ENCODE results near the gene USP50.
"Not testable (repeated sequence)": the region's sequence is repeated elsewhere in the genome, so short reads cannot be mapped to it uniquely, and the experiment has no call there.

Gene USP50

GRCh38 chr15:50546566-50546965 is at the start of gene USP50:
Gene USP50 (minus strand): TSS chr15:50546666. CDS start chr15:50546525, 141 bp downstream.
- no peak for DNase-seq

GRCh38 chr15:50594311-50594710 is 47.8 kb upstream of the USP50 start:
- no peak for DNase-seq

- DNase-seq: no peak
Measured at GRCh38 chr15:50593761-50594160, 47.3 kb upstream of the USP50 start.

- no peak for DNase-seq
Measured at GRCh38 chr15:50590288-50590687, 43.8 kb upstream of the USP50 start.

GRCh38 chr15:50577492-50577891 is 31.0 kb upstream of the USP50 start:
- no peak for DNase-seq

- DNase-seq: no peak
Measured at GRCh38 chr15:50576166-50576565, 29.7 kb upstream of the USP50 start.

GRCh38 chr15:50573842-50574241 is 27.4 kb upstream of the USP50 start:
- DNase-seq: not testable (repeated sequence)

- no peak for DNase-seq
Measured at GRCh38 chr15:50563756-50564155, 17.3 kb upstream of the USP50 start.

GRCh38 chr15:50562735-50563640 is 16.5 kb upstream of the USP50 start:
- no peak for DNase-seq

- DNase-seq: no peak
Measured at GRCh38 chr15:50558012-50558411, 11.5 kb upstream of the USP50 start.

- no peak for DNase-seq
Measured at GRCh38 chr15:50556642-50557371, 10.3 kb upstream of the USP50 start.

- DNase-seq: no peak
Measured at GRCh38 chr15:50552238-50552637, 5.8 kb upstream of the USP50 start.

- no peak for DNase-seq
Measured at GRCh38 chr15:50549326-50549725, 2.9 kb upstream of the USP50 start.

GRCh38 chr15:50544368-50544767 is 2.1 kb downstream of the USP50 start:
- DNase-seq: no peak

GRCh38 chr15:50543556-50543955 is 2.9 kb downstream of the USP50 start:
- no peak for DNase-seq

- DNase-seq: peak; percentile 2
Measured at GRCh38 chr15:50542887-50543210, 3.6 kb downstream of the USP50 start.

GRCh38 chr15:50531766-50532165 is 14.7 kb downstream of the USP50 start:
- DNase-seq: no peak

GRCh38 chr15:50531163-50531562 is 15.3 kb downstream of the USP50 start:
- no peak for DNase-seq

- DNase-seq: no peak
Measured at GRCh38 chr15:50523851-50524251, 22.6 kb downstream of the USP50 start.

GRCh38 chr15:50519740-50520425 is 26.6 kb downstream of the USP50 start:
- DNase-seq: peak; percentile 71

GRCh38 chr15:50513001-50513400 is 33.5 kb downstream of the USP50 start:
- DNase-seq: no peak

- no peak for DNase-seq
Measured at GRCh38 chr15:50506121-50506520, 40.3 kb downstream of the USP50 start.

GRCh38 chr15:50505656-50506055 is 40.8 kb downstream of the USP50 start:
- not testable (repeated sequence) for DNase-seq

GRCh38 chr15:50503144-50503543 is 43.3 kb downstream of the USP50 start:
- no peak for DNase-seq
